NCI-H345 treated with DMSO at 0.1 percent for 48 hours (cell line): ENCODE data around the gene CD83.

Experiments used
- DNase-seq: peaks from one replicate; lab custom pipeline; 2025; ENCODE audit not compliant: unreplicated experiment; lab: John Stamatoyannopoulos, UW

CD83 gene

GRCh38 chr6:14091339-14091978, 26.1 kb upstream of the CD83 start:
- DNase-seq, result no peak

GRCh38 chr6:14092316-14092715, 25.3 kb upstream of the CD83 start:
- DNase-seq, result no peak

- DNase-seq, result no peak
These were observed 24.5 kb upstream of the CD83 start for GRCh38 chr6:14092838-14093789.

GRCh38 chr6:14094721-14095120, 22.9 kb upstream of the CD83 start:
- DNase-seq, result no peak

GRCh38 chr6:14095437-14095836, 22.1 kb upstream of the CD83 start:
- DNase-seq, result no peak

GRCh38 chr6:14100138-14100537, 17.4 kb upstream of the CD83 start:
- no peak for DNase-seq

GRCh38 chr6:14100966-14101365, 16.6 kb upstream of the CD83 start:
- DNase-seq, result no peak

- DNase-seq, result no peak
These were observed 15.2 kb upstream of the CD83 start for GRCh38 chr6:14102383-14102782.

GRCh38 chr6:14105547-14105946, 12.0 kb upstream of the CD83 start:
- DNase-seq, result no peak

GRCh38 chr6:14107000-14107399, 10.6 kb upstream of the CD83 start:
- no peak for DNase-seq

- no peak for DNase-seq
These were observed 9.7 kb upstream of the CD83 start for GRCh38 chr6:14107711-14108494.

- no peak for DNase-seq
These were observed 8.8 kb upstream of the CD83 start for GRCh38 chr6:14108571-14109410.

- DNase-seq, result no peak
These were observed 8.2 kb upstream of the CD83 start for GRCh38 chr6:14109411-14109826.

- DNase-seq, result no peak
These were observed 7.4 kb upstream of the CD83 start for GRCh38 chr6:14110001-14110818.

- DNase-seq, result no peak
These were observed 3.6 kb upstream of the CD83 start for GRCh38 chr6:14113976-14114375.

- no peak for DNase-seq
These were observed 493 bp downstream of the CD83 start for GRCh38 chr6:14118091-14118439.

GRCh38 chr6:14118446-14118845, 874 bp downstream of the CD83 start:
- DNase-seq, result no peak

GRCh38 chr6:14119784-14120183, 2.2 kb downstream of the CD83 start:
- DNase-seq, result no peak

GRCh38 chr6:14120546-14120945, 3.0 kb downstream of the CD83 start:
- DNase-seq, result no peak

- no peak for DNase-seq
These were observed 4.4 kb downstream of the CD83 start for GRCh38 chr6:14121936-14122344.
